GM21737 (cell line): Measurements from ENCODE around the gene ZDHHC19.
"Not testable (repeated sequence)": the region's sequence is repeated elsewhere in the genome, so short reads cannot be mapped to it uniquely, and the experiment has no call there.

ENCODE experiments used
- ATAC-seq: cut with Tn5 transposase; IDR thresholded peaks from one replicate; pipeline ENCODE4 v1.9.1; 2021; ENCODE audit warnings: mild to moderate bottlenecking, moderate library complexity; ENCODE audit not compliant: unreplicated experiment

ZDHHC19 gene

GRCh38 chr3:196210673-196211556 is at the start of gene ZDHHC19:
TSS of gene ZDHHC19 (minus strand) at chr3:196211400. CDS start at chr3:196211315, 85 bp downstream.
- ATAC-seq = no peak

GRCh38 chr3:196260784-196261183 is 49.6 kb upstream of the ZDHHC19 start:
- no peak for ATAC-seq

GRCh38 chr3:196255776-196256175 is 44.6 kb upstream of the ZDHHC19 start:
- no peak for ATAC-seq

- ATAC-seq = no peak
Observed at GRCh38 chr3:196254376-196255283, 43.4 kb upstream of the ZDHHC19 start.

- ATAC-seq = no peak
Observed at GRCh38 chr3:196251918-196252317, 40.7 kb upstream of the ZDHHC19 start.

GRCh38 chr3:196246612-196247308 is 35.6 kb upstream of the ZDHHC19 start:
- no peak for ATAC-seq

GRCh38 chr3:196244166-196244565 is 33.0 kb upstream of the ZDHHC19 start:
- not testable (repeated sequence) for ATAC-seq

- no peak for ATAC-seq
Observed at GRCh38 chr3:196241704-196242103, 30.5 kb upstream of the ZDHHC19 start.

GRCh38 chr3:196240424-196240823 is 29.2 kb upstream of the ZDHHC19 start:
- no peak for ATAC-seq

GRCh38 chr3:196238612-196239560 is 27.7 kb upstream of the ZDHHC19 start:
- ATAC-seq = no peak

GRCh38 chr3:196237203-196237602 is 26.0 kb upstream of the ZDHHC19 start:
- no peak for ATAC-seq

- ATAC-seq = no peak
Observed at GRCh38 chr3:196236223-196236622, 25.0 kb upstream of the ZDHHC19 start.

GRCh38 chr3:196235452-196236122 is 24.4 kb upstream of the ZDHHC19 start:
- ATAC-seq = no peak

GRCh38 chr3:196232882-196233251 is 21.7 kb upstream of the ZDHHC19 start:
- ATAC-seq = no peak

- ATAC-seq = no peak
Observed at GRCh38 chr3:196232154-196232881, 21.1 kb upstream of the ZDHHC19 start.

GRCh38 chr3:196227629-196228493 is 16.7 kb upstream of the ZDHHC19 start:
- no peak for ATAC-seq

- no peak for ATAC-seq
Observed at GRCh38 chr3:196227121-196227561, 15.9 kb upstream of the ZDHHC19 start.
